GM19238 (cell line): ENCODE data around the gene KPNA2.
"Not testable (repeated sequence)": the region's sequence is repeated elsewhere in the genome, so short reads cannot be mapped to it uniquely, and the experiment has no call there.

Experiments used
- DNase-seq: peaks from one replicate; pipeline ENCODE4 v3.0.0; 2011; ENCODE audit warnings: low spot score; ENCODE audit not compliant: insufficient read length

KPNA2 gene

GRCh38 chr17:68035523-68036303, at the start of gene KPNA2:
Gene KPNA2 (plus strand): TSS chr17:68035735. CDS start chr17:68037133, 1,398 bp downstream.
- peak; percentile 97 for DNase-seq

GRCh38 chr17:67990909-67991308, 44.6 kb upstream of the KPNA2 start:
- DNase-seq = no peak

- no peak for DNase-seq
Observed at GRCh38 chr17:67992548-67993152, 42.9 kb upstream of the KPNA2 start.

- peak; percentile 83 for DNase-seq
Observed at GRCh38 chr17:67993153-67993997, 42.2 kb upstream of the KPNA2 start.

GRCh38 chr17:67993998-67994361, 41.6 kb upstream of the KPNA2 start:
- no peak for DNase-seq

- no peak for DNase-seq
Observed at GRCh38 chr17:67994817-67995569, 40.5 kb upstream of the KPNA2 start.

GRCh38 chr17:67995570-67996263, 39.8 kb upstream of the KPNA2 start:
- no peak for DNase-seq

- DNase-seq = not testable (repeated sequence)
Observed at GRCh38 chr17:67996301-67997171, 39.0 kb upstream of the KPNA2 start, which contains the start of gene C17orf58. Gene C17orf58 (minus strand): TSS chr17:67996469. CDS start chr17:67996198, 271 bp downstream.

- DNase-seq = no peak
Observed at GRCh38 chr17:67998466-67998865, 37.1 kb upstream of the KPNA2 start.

- no peak for DNase-seq
Observed at GRCh38 chr17:67999291-67999911, 36.1 kb upstream of the KPNA2 start.

GRCh38 chr17:68004201-68004600, 31.3 kb upstream of the KPNA2 start:
- DNase-seq = no peak

- DNase-seq = no peak
Observed at GRCh38 chr17:68006797-68007196, 28.7 kb upstream of the KPNA2 start.

GRCh38 chr17:68011199-68011665, 24.3 kb upstream of the KPNA2 start:
- DNase-seq = peak; percentile 40

GRCh38 chr17:68013385-68013784, 22.1 kb upstream of the KPNA2 start:
- DNase-seq = no peak

GRCh38 chr17:68015081-68015723, 20.3 kb upstream of the KPNA2 start:
- DNase-seq = no peak

- no peak for DNase-seq
Observed at GRCh38 chr17:68016838-68017237, 18.7 kb upstream of the KPNA2 start.

GRCh38 chr17:68018493-68018892, 17.0 kb upstream of the KPNA2 start:
- DNase-seq = not testable (repeated sequence)

- no peak for DNase-seq
Observed at GRCh38 chr17:68019336-68019674, 16.2 kb upstream of the KPNA2 start.
